ENCODE results near the gene NRCAM.
"Not testable (repeated sequence)": the region's sequence is repeated elsewhere in the genome, so short reads cannot be mapped to it uniquely, and the experiment has no call there.

The NRCAM gene

DNA sequence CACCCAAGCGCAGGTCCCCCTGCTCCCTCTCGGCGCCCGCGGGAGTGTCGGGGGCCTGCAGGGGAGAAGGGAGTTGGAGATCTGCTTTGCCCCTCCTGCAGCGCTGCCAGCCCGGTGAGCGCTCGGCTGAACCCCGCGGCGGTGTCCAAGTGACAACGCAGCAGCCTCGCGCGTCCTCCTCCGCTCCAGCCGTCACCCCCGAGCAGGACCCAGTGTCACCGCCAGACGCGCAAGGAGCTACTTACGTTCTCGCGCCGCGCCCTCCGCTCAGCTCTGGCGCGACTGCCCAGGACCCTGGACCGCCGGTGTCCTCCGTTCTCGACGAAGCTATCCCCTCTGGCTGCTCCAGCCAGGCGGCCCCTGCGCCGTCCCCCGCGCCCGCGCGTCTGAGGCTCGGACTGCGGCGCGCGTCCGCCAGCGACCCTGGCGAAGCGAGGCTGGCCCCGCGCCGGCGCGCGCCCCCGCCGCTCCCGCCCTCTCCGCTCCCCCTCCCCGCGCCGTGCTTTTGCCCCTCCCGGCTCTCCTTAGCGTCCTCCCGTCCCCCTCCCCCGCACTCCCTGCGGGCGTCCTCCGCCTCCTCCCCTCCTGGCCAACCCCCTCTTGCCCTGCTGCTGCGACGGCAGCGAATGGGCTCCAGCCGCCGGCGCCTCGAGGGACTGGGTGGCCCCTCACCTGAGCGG lies at the start of gene NRCAM:
NRCAM (minus strand) TSS at position 439 of the 680 bp plus-strand sequence. CDS start 216,372 bp downstream, outside the sequence.
- TF ChIP-seq, protein P1, sequence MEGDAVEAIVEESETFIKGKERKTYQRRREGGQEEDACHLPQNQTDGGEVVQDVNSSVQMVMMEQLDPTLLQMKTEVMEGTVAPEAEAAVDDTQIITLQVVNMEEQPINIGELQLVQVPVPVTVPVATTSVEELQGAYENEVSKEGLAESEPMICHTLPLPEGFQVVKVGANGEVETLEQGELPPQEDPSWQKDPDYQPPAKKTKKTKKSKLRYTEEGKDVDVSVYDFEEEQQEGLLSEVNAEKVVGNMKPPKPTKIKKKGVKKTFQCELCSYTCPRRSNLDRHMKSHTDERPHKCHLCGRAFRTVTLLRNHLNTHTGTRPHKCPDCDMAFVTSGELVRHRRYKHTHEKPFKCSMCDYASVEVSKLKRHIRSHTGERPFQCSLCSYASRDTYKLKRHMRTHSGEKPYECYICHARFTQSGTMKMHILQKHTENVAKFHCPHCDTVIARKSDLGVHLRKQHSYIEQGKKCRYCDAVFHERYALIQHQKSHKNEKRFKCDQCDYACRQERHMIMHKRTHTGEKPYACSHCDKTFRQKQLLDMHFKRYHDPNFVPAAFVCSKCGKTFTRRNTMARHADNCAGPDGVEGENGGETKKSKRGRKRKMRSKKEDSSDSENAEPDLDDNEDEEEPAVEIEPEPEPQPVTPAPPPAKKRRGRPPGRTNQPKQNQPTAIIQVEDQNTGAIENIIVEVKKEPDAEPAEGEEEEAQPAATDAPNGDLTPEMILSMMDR (IDR thresholded peaks at IDR 0.05; ENCODE audit: control extremely low read depth, extremely low read depth, low read depth, missing control alignments): peak; percentile 5
- CTCF ChIA-PET: interaction anchor here (0.9 to 2.7 kb wide), 7 partner anchors 9 to 41 kb away, joined by 3 to 12 read pairs (median 5); no protein-coding TSS in a partner anchor
- DNase-seq (ENCODE audit: extremely low spot score): peak; percentile 73
- POLR2A ChIA-PET: interaction anchor here (0.6 kb wide), 1 partner anchor 540 kb away, joined by 3 read pairs; no protein-coding TSS in a partner anchor

DNA sequence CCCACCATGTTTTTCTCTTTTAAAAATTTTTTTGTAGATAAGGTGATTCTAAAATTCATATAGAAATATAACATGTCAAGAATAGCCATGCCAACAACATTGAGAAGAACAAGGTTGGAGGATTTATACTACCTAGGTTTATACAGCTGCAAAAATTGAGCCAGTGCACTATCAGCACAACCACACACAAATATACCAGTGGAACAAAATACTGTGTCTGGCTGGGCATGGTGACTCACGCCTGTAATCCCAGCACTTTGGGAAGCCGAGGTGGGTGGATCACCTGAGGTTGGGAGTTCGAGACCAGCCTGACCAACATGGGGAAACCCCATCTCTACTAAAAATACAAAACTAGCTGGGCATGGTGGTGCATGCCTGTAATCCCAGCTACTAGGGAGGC lies 48.3 kb upstream of the NRCAM start:
- DNase-seq (ENCODE audit: extremely low spot score); POLR2A ChIA-PET: not testable (repeated sequence)
- CTCF ChIA-PET: interaction anchor here (1.2 to 1.4 kb wide), 2 partner anchors 10 to 12 kb away, joined by 4 read pairs; no protein-coding TSS in a partner anchor

DNA sequence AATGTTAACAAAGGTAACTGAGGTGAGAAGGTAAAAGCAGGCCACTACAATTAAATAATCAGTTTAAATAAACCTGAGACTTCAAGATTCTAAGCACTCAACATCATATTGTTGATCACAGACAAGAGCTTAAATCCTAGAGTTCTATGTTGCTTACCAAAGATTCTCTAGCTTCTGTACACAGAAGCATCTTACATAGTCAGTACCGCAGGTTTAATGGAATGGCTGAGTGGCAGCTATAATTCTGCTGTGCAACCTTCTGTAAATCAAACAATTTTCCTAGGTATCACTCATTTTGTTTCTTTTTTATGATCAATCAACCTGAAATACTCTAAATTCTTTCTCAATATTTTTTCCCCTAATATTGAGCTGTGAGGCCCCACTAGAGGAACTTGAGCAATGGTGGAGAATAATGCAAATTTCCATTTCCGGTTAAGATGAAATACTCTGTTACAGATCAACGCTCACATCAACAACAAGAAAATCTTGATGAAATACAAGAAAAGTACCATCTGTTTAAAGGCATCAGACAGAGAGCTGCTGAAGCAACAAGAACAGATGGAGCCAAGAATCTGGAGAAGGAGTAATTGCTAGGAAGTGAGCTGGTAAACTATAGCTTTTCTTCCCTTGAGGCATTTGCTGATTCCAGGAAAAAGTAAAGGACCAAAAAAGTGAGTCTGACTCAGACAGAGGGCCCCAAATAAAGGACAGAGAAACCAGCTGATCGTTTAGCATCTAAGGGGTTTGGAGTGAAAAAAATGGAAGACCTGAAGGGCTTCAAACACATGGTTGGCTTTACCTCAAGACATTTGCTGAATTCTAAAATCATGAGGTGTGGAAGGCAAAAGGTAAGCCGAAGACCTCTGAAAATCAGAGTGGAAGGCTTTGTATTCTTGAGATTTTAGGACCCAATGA lies 47.1 kb upstream of the NRCAM start:
- TF ChIP-seq, protein P1 (IDR thresholded peaks at IDR 0.05; ENCODE audit: control extremely low read depth, extremely low read depth, low read depth, missing control alignments): no peak
- peak; percentile 31 for DNase-seq (ENCODE audit: extremely low spot score)
- POLR2A ChIA-PET: interaction anchor here (1.0 kb wide), 1 partner anchor 23 kb away, joined by 3 read pairs; the partner anchor contains the start of gene PNPLA8
- CTCF ChIA-PET: interaction anchor here (0.9 to 1.5 kb wide), 6 partner anchors 9 to 51 kb away, joined by 3 to 4 read pairs (median 3); partner anchors contain the start of gene PNPLA8

DNA sequence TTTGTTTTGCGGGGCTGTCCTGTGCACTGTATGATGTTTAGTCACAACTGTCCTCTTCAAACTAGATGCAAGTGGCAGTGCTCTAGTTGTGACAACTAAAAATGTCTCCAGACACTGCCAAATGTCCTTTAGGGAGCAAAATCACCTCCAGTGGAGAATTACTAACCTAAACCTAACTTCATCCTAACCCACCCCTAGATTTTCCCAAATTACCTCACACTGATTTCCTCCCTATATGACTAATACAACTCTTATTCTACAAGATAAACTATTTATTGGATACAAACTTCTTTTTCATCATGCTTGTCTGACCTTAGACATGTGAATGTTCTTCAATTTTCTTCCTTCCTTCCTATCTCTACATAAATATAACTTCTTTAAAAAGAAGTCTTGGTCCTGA lies 43.3 kb upstream of the NRCAM start:
- ChIA-PET POLR2A (no interaction called here), CTCF (interaction anchor here (1.1 to 3.4 kb wide), 5 partner anchors 19 to 386 kb away, joined by 3 to 29 read pairs (median 13); no protein-coding TSS in a partner anchor)
- TF ChIP-seq, protein P1 (IDR thresholded peaks at IDR 0.05; ENCODE audit: control extremely low read depth, extremely low read depth, low read depth, missing control alignments): no peak
- DNase-seq (ENCODE audit: extremely low spot score): no peak

DNA sequence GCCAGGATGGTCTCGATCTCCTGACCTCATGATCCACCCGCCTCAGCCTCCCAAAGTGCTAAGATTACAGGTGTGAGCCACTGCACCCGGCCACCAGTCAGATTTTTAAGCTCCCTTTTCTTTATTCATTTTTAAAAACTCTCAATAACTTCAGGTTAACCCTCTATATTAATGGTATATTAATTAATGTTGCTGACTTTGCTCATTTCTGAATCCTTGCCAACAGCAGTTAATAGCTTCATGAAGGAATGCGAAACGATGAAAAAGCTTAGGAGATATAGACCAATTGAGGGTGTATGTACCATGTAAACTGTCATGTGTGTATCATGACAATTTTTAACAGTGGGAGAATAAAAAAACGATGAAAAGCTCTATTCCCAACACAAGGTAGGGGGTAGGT lies 42.2 kb upstream of the NRCAM start:
- ChIA-PET POLR2A (no interaction called here), CTCF (interaction anchor here (0.7 to 3.6 kb wide), 20 partner anchors 9 to 385 kb away, joined by 3 to 40 read pairs (median 6); no protein-coding TSS in a partner anchor)
- TF ChIP-seq, protein P1 (IDR thresholded peaks at IDR 0.05; ENCODE audit: control extremely low read depth, extremely low read depth, low read depth, missing control alignments): no peak
- DNase-seq (ENCODE audit: extremely low spot score): no peak

DNA sequence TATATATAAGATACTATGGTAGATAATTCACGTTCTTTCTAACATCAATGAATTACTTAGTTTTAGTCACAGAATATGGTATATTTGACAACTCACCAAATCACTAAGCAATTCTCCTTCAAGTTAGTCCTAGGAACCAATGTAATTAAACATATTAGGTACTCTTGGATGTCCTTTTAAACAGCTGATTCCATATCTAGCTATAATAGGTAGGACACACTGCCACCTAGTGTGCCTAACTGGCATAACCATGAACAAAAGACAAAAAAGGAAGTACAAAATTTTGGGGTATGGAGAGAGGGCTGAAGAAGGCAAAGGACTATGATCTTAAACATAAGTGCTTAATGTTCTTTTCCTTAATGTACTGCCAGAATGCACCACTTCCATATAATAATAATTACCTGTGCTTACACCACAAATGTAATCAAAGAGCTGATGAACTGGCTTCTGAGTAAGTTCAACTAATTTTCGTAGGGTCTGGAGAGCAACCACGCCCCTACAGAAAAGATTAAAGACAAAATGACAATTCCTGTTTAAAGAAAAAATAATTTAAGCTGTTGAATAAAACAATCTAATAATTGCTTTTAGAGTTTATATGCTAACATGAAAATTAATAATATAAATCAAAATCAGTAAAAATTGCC lies 41.0 kb upstream of the NRCAM start:
- ChIA-PET POLR2A (no interaction called here), CTCF (interaction anchor here (0.6 to 3.6 kb wide), 57 partner anchors 9 to 624 kb away, joined by 3 to 40 read pairs (median 5); partner anchors contain the start of gene NRCAM)
- peak; percentile 52 for DNase-seq (ENCODE audit: extremely low spot score)
- TF ChIP-seq, protein P1 (IDR thresholded peaks at IDR 0.05; ENCODE audit: control extremely low read depth, extremely low read depth, low read depth, missing control alignments): peak; percentile 83

Measured in GM10248 (cell line).